ENCODE data around the gene RBM44. TPM values are rescaled to one million over a fixed set of nuclear protein-coding genes. Genes with fewer than 3 reads are reported as not detected.

RBM44 gene
- total and polyA plus RNA-seq, 7 donors, result 0.12 to 1.7 (median 0.71) TPM; not detected in 2

GRCh38 chr2:237862528-237862895 is 63.9 kb downstream of the RBM44 start:
- intact Hi-C loops (cut with DNase I), result loop anchor here (2.0 to 10.0 kb wide), 2 partner anchors 32 to 1462 kb away; no protein-coding TSS in a partner anchor
- Histone ChIP-seq H3K4me3 (peak overlapping the region in 1 of 4 donors; percentile 66), H3K27me3 (no peaks in the 10 kb centered on the region), H3K9me3 (no peaks in the 10 kb centered on the region), H3K4me1 (peaks cover 0 to 71% (median 70%) of the 10 kb centered on the region in 4 donors), H3K36me3 (no peaks in the 10 kb centered on the region), H3K27ac (peak overlapping the region; percentile 91 to 97 (median 96))
- 92 to 95% methylated on average over 8 of the region's 8 CpGs for WGBS, 2 donors
- TF ChIP-seq POLR2AphosphoS5 (IDR thresholded peaks at IDR 0.05) (no peak), CTCF (IDR thresholded peaks at IDR 0.05) (no peak), EP300 (IDR thresholded peaks at IDR 0.05) (no peak), POLR2A (IDR thresholded peaks at IDR 0.05) (no peak)
- DNase-seq, result peak; percentile 67

DNA sequence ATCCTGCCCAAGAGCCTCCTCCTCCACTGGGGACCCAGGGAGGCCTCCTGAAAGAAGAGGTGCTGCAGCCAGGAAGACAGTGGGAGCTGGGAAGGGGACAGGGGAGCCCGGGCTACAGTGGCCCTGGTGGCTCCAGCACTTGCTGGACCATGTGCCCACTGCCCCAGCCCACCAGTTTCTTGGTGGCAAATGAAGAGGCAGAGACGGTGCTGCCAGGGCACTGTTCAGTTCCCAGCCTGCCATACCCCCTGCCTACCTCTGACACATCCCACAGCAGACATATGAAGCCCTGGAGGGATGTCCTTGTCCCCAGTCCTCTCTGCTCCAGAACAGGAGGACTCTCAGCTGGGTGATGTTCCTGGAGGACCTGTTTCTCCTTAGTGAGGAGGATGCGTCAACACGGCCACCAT is 64.5 kb downstream of the RBM44 start:
- no peaks in the 10 kb centered on the region for H3K9me3 ChIP-seq
- intact Hi-C loops (cut with DNase I), result loop anchor here (2.0 to 10.0 kb wide), 2 partner anchors 32 to 1462 kb away; no protein-coding TSS in a partner anchor
- DNase-seq, result peak; percentile 67
- no peaks in the 10 kb centered on the region for H3K36me3 ChIP-seq
- peaks cover 0 to 76% (median 75%) of the 10 kb centered on the region in 4 donors for H3K4me1 ChIP-seq
- no peak for TF ChIP-seq POLR2A (IDR thresholded peaks at IDR 0.05)
- no peaks in the 10 kb centered on the region for H3K27me3 ChIP-seq
- H3K4me3 ChIP-seq, result peak overlapping the region in 1 of 4 donors; percentile 18
- 86 to 94% methylated on average over 4 of the region's 4 CpGs for WGBS, 2 donors
- H3K27ac ChIP-seq, result peak overlapping the region; percentile 91 to 97 (median 96)

- H3K4me3 ChIP-seq, result peak overlapping the region in 2 of 4 donors; percentile 12 to 18
- H3K4me1 ChIP-seq, result peaks cover 0 to 79% (median 76%) of the 10 kb centered on the region in 4 donors
- peak overlapping the region; percentile 91 to 97 (median 96) for H3K27ac ChIP-seq
- H3K27me3 ChIP-seq, result no peaks in the 10 kb centered on the region
- DNase-seq, result peak; percentile 76
- intact Hi-C loops (cut with DNase I), result loop anchor here (2.0 to 10.0 kb wide), 2 partner anchors 31 to 1461 kb away; no protein-coding TSS in a partner anchor
- TF ChIP-seq EP300 (IDR thresholded peaks at IDR 0.05) (peak in 1 of 4 donors; percentile 7), CTCF (IDR thresholded peaks at IDR 0.05) (no peak), POLR2AphosphoS5 (IDR thresholded peaks at IDR 0.05) (peak in 2 of 4 donors; percentile 12 to 58), POLR2A (IDR thresholded peaks at IDR 0.05) (no peak)
- no peaks in the 10 kb centered on the region for H3K36me3 ChIP-seq
- 86 to 93% methylated on average over 22 of the region's 22 CpGs for WGBS, 2 donors
- no peaks in the 10 kb centered on the region for H3K9me3 ChIP-seq
Observed at GRCh38 chr2:237863689-237864443, 65.3 kb downstream of the RBM44 start.

GRCh38 chr2:237864444-237864931 is 65.9 kb downstream of the RBM44 start:
- peak overlapping the region; percentile 91 to 97 (median 96) for H3K27ac ChIP-seq
- 79 to 82% methylated on average over 10 of the region's 10 CpGs for WGBS, 2 donors
- intact Hi-C loops (cut with DNase I), result loop anchor here (10.0 kb wide), 1 partner anchor 1460 kb away; no protein-coding TSS in a partner anchor
- H3K36me3 ChIP-seq, result no peaks in the 10 kb centered on the region
- H3K27me3 ChIP-seq, result no peaks in the 10 kb centered on the region
- peaks cover 0 to 81% (median 77%) of the 10 kb centered on the region in 4 donors for H3K4me1 ChIP-seq
- no peak for DNase-seq
- H3K4me3 ChIP-seq, result peak overlapping the region in 1 of 4 donors; percentile 12
- no peak for TF ChIP-seq POLR2AphosphoS5 (IDR thresholded peaks at IDR 0.05)
- TF ChIP-seq EP300 (IDR thresholded peaks at IDR 0.05), result peak in 1 of 4 donors; percentile 1
- no peaks in the 10 kb centered on the region for H3K9me3 ChIP-seq

- Histone ChIP-seq H3K27ac (peak overlapping the region; percentile 91 to 97 (median 96)), H3K36me3 (no peaks in the 10 kb centered on the region), H3K9me3 (no peaks in the 10 kb centered on the region), H3K4me3 (peak overlapping the region in 1 of 4 donors; percentile 7), H3K4me1 (peaks cover 0 to 87% (median 83%) of the 10 kb centered on the region in 4 donors), H3K27me3 (no peaks in the 10 kb centered on the region)
- peak; percentile 76 to 87 (median 78) for TF ChIP-seq POLR2AphosphoS5 (IDR thresholded peaks at IDR 0.05)
- TF ChIP-seq CTCF (IDR thresholded peaks at IDR 0.05), result no peak
- peak in 2 of 4 donors; percentile 26 to 91 for TF ChIP-seq EP300 (IDR thresholded peaks at IDR 0.05)
- no peak for TF ChIP-seq POLR2A (IDR thresholded peaks at IDR 0.05)
- DNase-seq, result peak; percentile 93
- 79 to 85% methylated on average over 9 of the region's 9 CpGs for WGBS, 2 donors
- intact Hi-C loops (cut with DNase I), result loop anchor here (1.0 to 10.0 kb wide), 2 partner anchors 21 to 1460 kb away; no protein-coding TSS in a partner anchor
Observed at GRCh38 chr2:237864940-237865622, 66.5 kb downstream of the RBM44 start.
